GM12878 (cell line): Measurements from ENCODE around the gene MTRF1. TPM values are rescaled to one million over a fixed set of nuclear protein-coding genes. Genes with fewer than 3 reads are reported as not detected.

Source experiments
- ATAC-seq: fragments of 200-7000 bp; cut with Tn5 transposase; 3 replicates; pipeline ENCODE4 v1.9.1; 2020; ENCODE audit warnings: mild to moderate bottlenecking, moderate library complexity
- BruUV-seq: library from RNA; stranded (reverse); fragments of 400-500 nt; replicated peaks from 2 replicates; lab custom pipeline; 2021; lab: Mats Ljungman, UMichigan
- CTCF ChIA-PET: fragments of 300-600 bp; sonication (Branson Sonifier 250); formaldehyde crosslinking; extraction: SDS; loops from one replicate; lab custom pipeline; 2021; ENCODE audit warnings: inconsistent platforms; lab: Yijun Ruan, JAX
- POLR2A ChIA-PET: fragments of 350-600 bp; formaldehyde crosslinking; extraction: SDS; loops from one replicate; lab custom pipeline; 2021; ENCODE audit warnings: inconsistent platforms; lab: Charles Lee
- RAD21 ChIA-PET: fragments of 300-600 bp; sonication (Branson Sonifier 250); formaldehyde crosslinking; loops from one replicate; lab custom pipeline; 2023; ENCODE audit warnings: antibody characterized with exemption; ENCODE audit not compliant: unreplicated experiment; lab: Charles Lee
- SMC1A ChIA-PET: fragments of 300-600 bp; sonication (Branson Sonifier 250); formaldehyde crosslinking; loops from one replicate; lab custom pipeline; 2023; ENCODE audit not compliant: unreplicated experiment, uncharacterized antibody; lab: Charles Lee
- DNase-seq: peaks from one replicate; pipeline ENCODE4 v3.0.0-alpha.2; 2011; ENCODE audit warnings: low read depth, low spot score
- FAIRE-seq: peaks from 3 replicates; lab custom pipeline; 2011; peaks lifted over from hg19 to GRCh38; lab: Jason Lieb, UNC
- H2AFZ ChIP-seq: 2 replicates; pipeline ENCODE4 v1.6.0; 2011; ENCODE audit warnings: low read depth, low read length, control low read depth; ENCODE audit not compliant: control insufficient read depth
- H3K27ac ChIP-seq: 2 replicates; pipeline ENCODE4 v1.5.1; 2011; ENCODE audit warnings: control low read depth; ENCODE audit not compliant: control insufficient read depth, insufficient read depth
- H3K27me3 ChIP-seq, 2 experiments: replicated peaks in 1 of 2; 2 replicates each; pipeline versions ENCODE4 v1.6.0 to v1.6.1; 2011; ENCODE audit warnings: low read length in 1 of 2; ENCODE audit not compliant: control insufficient read depth in 2 of 2, insufficient read depth in 2 of 2
- H3K36me3 ChIP-seq, 2 experiments: 2 replicates each; pipeline ENCODE4 v1.5.1; 2011; ENCODE audit warnings: low read length in 1 of 2; ENCODE audit not compliant: control insufficient read depth in 2 of 2, insufficient read depth in 2 of 2
- H3K4me1 ChIP-seq: 2 replicates; pipeline ENCODE4 v1.6.1; 2011; ENCODE audit warnings: mild to moderate bottlenecking, low read length, moderate library complexity, mixed read lengths; ENCODE audit not compliant: control insufficient read depth, insufficient read depth
- H3K4me2 ChIP-seq: 2 replicates; pipeline ENCODE4 v1.6.0; 2011; ENCODE audit warnings: control low read depth; ENCODE audit not compliant: control insufficient read depth, insufficient read depth
- H3K4me3 ChIP-seq: fragments of 200-600 bp; sonication (generic); 2 replicates; pipeline ENCODE4 v1.5.1; 2016
- H3K79me2 ChIP-seq: 2 replicates; pipeline ENCODE4 v1.6.0; 2011; ENCODE audit warnings: low read length; ENCODE audit not compliant: control insufficient read depth, insufficient read depth
- H3K9ac ChIP-seq: 2 replicates; pipeline ENCODE4 v1.8.0; 2011; ENCODE audit warnings: low read length, control low read depth, mixed read lengths; ENCODE audit not compliant: control insufficient read depth, insufficient read depth
- H3K9me3 ChIP-seq: replicated peaks from 3 replicates; pipeline ENCODE4 v1.5.1; 2011; ENCODE audit warnings: mild to moderate bottlenecking, low read length; ENCODE audit not compliant: control insufficient read depth, insufficient read depth
- H4K20me1 ChIP-seq: 2 replicates; pipeline ENCODE4 v1.6.0; 2011; ENCODE audit not compliant: control insufficient read depth, insufficient read depth
- ASH2L ChIP-seq: fragments of 300-600, 200-600 bp; sonication (generic); IDR thresholded peaks from 2 replicates; pipeline ENCODE4 v1.6.1; 2017; ENCODE audit warnings: low read depth, mild to moderate bottlenecking, borderline replicate concordance
- DPF2 ChIP-seq: fragments of 450-650 bp; IDR thresholded peaks from 2 replicates; pipeline ENCODE4 v1.6.1; 2017; ENCODE audit warnings: mild to moderate bottlenecking
- EP300 ChIP-seq, 2 experiments: fragments of 150-350 bp in 1 of 2; IDR thresholded peaks; 2 replicates each; pipeline ENCODE4 v1.6.1; 2011 to 2012; ENCODE audit warnings: low read depth in 2 of 2, low read length in 2 of 2, borderline replicate concordance in 1 of 2, improper control_type of control experiment in 1 of 2, inconsistent platforms in 1 of 2; ENCODE audit not compliant: control insufficient read depth in 1 of 2
- ETV6 ChIP-seq, 2 experiments: fragments of 450-650 bp in 1 of 2; IDR thresholded peaks in 1 of 2; conservative IDR thresholded peaks in 1 of 2; 2 replicates each; pipeline ENCODE4 v1.6.1; 2014; ENCODE audit warnings: antibody characterized with exemption in 1 of 2, borderline replicate concordance in 1 of 2, low read depth in 1 of 2, mild to moderate bottlenecking in 1 of 2, moderate library complexity in 1 of 2
- FOS ChIP-seq: IDR thresholded peaks from 3 replicates; pipeline ENCODE4 v1.6.1; 2011; ENCODE audit warnings: borderline replicate concordance; ENCODE audit not compliant: insufficient read length; ENCODE audit errors: extremely low read depth
- GATAD2B ChIP-seq: fragments of 450-650 bp; conservative IDR thresholded peaks from 2 replicates; pipeline ENCODE4 v1.6.1; 2017; ENCODE audit warnings: low read depth, mild to moderate bottlenecking, moderate library complexity
- IRF4 ChIP-seq: IDR thresholded peaks from 2 replicates; pipeline ENCODE4 v1.6.1; 2011; ENCODE audit warnings: low read depth, low read length
- NBN ChIP-seq: fragments of 450-650 bp; IDR thresholded peaks from 2 replicates; pipeline ENCODE4 v1.6.1; 2016
- NR2C1 ChIP-seq: fragments of 450-650 bp; IDR thresholded peaks from 2 replicates; pipeline ENCODE4 v1.6.1; 2017; ENCODE audit warnings: antibody characterized with exemption, mild to moderate bottlenecking, moderate library complexity
- PBX3 ChIP-seq: IDR thresholded peaks from 2 replicates; pipeline ENCODE4 v1.6.1; 2011; ENCODE audit warnings: mild to moderate bottlenecking, low read depth, low read length, moderate library complexity; ENCODE audit not compliant: insufficient replicate concordance
- POU2F2 ChIP-seq: IDR thresholded peaks from 3 replicates; pipeline ENCODE4 v1.6.1; 2011; ENCODE audit warnings: low read depth, mild to moderate bottlenecking, low read length, borderline replicate concordance
- RELA ChIP-seq: fragments of 450-650 bp; IDR thresholded peaks from 2 replicates; pipeline ENCODE4 v1.8.0; 2014; ENCODE audit warnings: borderline replicate concordance; ENCODE audit not compliant: partially characterized antibody
- RUNX3 ChIP-seq: IDR thresholded peaks from 2 replicates; pipeline ENCODE4 v1.6.1; 2012; ENCODE audit warnings: low read length, inconsistent platforms
- SKIL ChIP-seq: fragments of 450-650 bp; IDR thresholded peaks from 2 replicates; pipeline ENCODE4 v1.6.1; 2017; ENCODE audit warnings: mild to moderate bottlenecking, low read depth, inconsistent platforms; ENCODE audit not compliant: poor library complexity, severe bottlenecking
- SMARCA5 ChIP-seq: fragments of 450-650 bp; IDR thresholded peaks from 2 replicates; pipeline ENCODE4 v1.6.1; 2017; ENCODE audit warnings: mild to moderate bottlenecking
- SREBF1 ChIP-seq: IDR thresholded peaks from 2 replicates; pipeline ENCODE4 v1.6.1; 2012; ENCODE audit warnings: mild to moderate bottlenecking, low read length
- ZZZ3 ChIP-seq: IDR thresholded peaks from 2 replicates; pipeline ENCODE4 v1.6.1; 2011; ENCODE audit warnings: low read depth; ENCODE audit not compliant: control insufficient read depth, insufficient read length
- WGBS: methylation state at CpG from one replicate; pipeline ENCODE4 v1.1.6; 2016; ENCODE audit warnings: low lambda C conversion rate; ENCODE audit not compliant: insufficient replicate concordance, insufficient coverage; ENCODE audit errors: missing lambda C conversion rate; 5-methylcytosine and 5-hydroxymethylcytosine counted together
- in situ Hi-C: fragments of 300-500 bp; cut with MboI; formaldehyde crosslinking; loops from 9 replicates; pipeline ENCODE4 v1.14.3; 2018; ENCODE audit warnings: mixed read lengths
- intact Hi-C: fragments of 100-400 bp; cut with micrococcal nuclease; formaldehyde crosslinking; loops from one replicate; pipeline ENCODE4 v1.14.2; 2022; ENCODE audit not compliant: unreplicated experiment
- polyA plus RNA-seq, 11 experiments: library from polyadenylated mRNA; depleted of rRNA in 4 of 11; unstranded in 6 of 11; stranded (reverse) in 5 of 11; fragments of >200 nt; fragmentation: Nextera tagmentation in 4 of 11; fragmentation: Illumina TruSeq in 1 of 11; extraction: Ambion mirVana in 4 of 11; extraction: Trizol in 1 of 11; gene quantifications; 1 replicate in 1 of 11; 2 replicates in 10 of 11; pipeline versions ENCODE4 v1.2.1 to v1.2.3, GENCODE V29; 2011 to 2016; ENCODE audit warnings: inconsistent platforms in 2 of 11, missing spikeins in 2 of 11, low read depth in 1 of 11
- total RNA-seq, 4 experiments: library from RNA; depleted of rRNA in 3 of 4; stranded (reverse); fragments of >200 nt in 3 of 4; fragmentation: Illumina TruSeq in 1 of 4; extraction: Trizol in 1 of 4; gene quantifications; 2 replicates each; pipeline versions ENCODE4 v1.2.1 to v1.2.3, GENCODE V29; 2013 to 2021
- TF ChIP-seq, protein P1 (sequence below): IDR thresholded peaks from 2 replicates; pipeline ENCODE4 v1.6.1; 2012; ENCODE audit warnings: improper control_type of control experiment, low read depth, low read length; ENCODE audit not compliant: insufficient replicate concordance

Gene MTRF1
- total and polyA plus RNA-seq, 10 of the 15 experiments (the other 5 are each of a cell fraction or from before 2014, with no cell fraction given): 12.1 to 33.7 (median 20.6) TPM

GRCh38 chr13:41200126-41200525 is 63.2 kb downstream of the MTRF1 start:
- ChIA-PET CTCF (no interaction called here), POLR2A (no interaction called here), RAD21 (no interaction called here), SMC1A (no interaction called here)
- Histone ChIP-seq H3K4me3 (no peak overlapping the region), H3K27ac (no peak overlapping the region), H3K9me3 (no peaks in the 10 kb centered on the region), H3K9ac (no peak overlapping the region), H3K4me2 (no peak overlapping the region), H3K79me2 (no peaks in the 10 kb centered on the region), H2AFZ (no peak overlapping the region), H3K4me1 (peaks cover 8% of the 10 kb centered on the region; the same call in 1 of the 2 replicates), H3K36me3 (no peaks in the 10 kb centered on the region), H3K27me3 (no peaks in the 10 kb centered on the region), H4K20me1 (no peaks in the 10 kb centered on the region)
- BruUV-seq: no TSS peak
- 74% methylated on average over 4 of the region's 4 CpGs for WGBS
- no peak for ATAC-seq
- in situ Hi-C loops: no loop called here
- no peak for TF ChIP-seq ETV6 (conservative IDR thresholded peaks at IDR 0.05 in 1 of 2, IDR thresholded peaks at IDR 0.05 in 1 of 2; ENCODE audit: borderline replicate concordance in 1 of 2, low read depth in 1 of 2)
- no peak for TF ChIP-seq SREBF1
- no peak for TF ChIP-seq ASH2L
- TF ChIP-seq SKIL: no peak
- TF ChIP-seq IRF4: no peak
- no peak for TF ChIP-seq DPF2
- no peak for TF ChIP-seq POU2F2
- TF ChIP-seq, protein P1, sequence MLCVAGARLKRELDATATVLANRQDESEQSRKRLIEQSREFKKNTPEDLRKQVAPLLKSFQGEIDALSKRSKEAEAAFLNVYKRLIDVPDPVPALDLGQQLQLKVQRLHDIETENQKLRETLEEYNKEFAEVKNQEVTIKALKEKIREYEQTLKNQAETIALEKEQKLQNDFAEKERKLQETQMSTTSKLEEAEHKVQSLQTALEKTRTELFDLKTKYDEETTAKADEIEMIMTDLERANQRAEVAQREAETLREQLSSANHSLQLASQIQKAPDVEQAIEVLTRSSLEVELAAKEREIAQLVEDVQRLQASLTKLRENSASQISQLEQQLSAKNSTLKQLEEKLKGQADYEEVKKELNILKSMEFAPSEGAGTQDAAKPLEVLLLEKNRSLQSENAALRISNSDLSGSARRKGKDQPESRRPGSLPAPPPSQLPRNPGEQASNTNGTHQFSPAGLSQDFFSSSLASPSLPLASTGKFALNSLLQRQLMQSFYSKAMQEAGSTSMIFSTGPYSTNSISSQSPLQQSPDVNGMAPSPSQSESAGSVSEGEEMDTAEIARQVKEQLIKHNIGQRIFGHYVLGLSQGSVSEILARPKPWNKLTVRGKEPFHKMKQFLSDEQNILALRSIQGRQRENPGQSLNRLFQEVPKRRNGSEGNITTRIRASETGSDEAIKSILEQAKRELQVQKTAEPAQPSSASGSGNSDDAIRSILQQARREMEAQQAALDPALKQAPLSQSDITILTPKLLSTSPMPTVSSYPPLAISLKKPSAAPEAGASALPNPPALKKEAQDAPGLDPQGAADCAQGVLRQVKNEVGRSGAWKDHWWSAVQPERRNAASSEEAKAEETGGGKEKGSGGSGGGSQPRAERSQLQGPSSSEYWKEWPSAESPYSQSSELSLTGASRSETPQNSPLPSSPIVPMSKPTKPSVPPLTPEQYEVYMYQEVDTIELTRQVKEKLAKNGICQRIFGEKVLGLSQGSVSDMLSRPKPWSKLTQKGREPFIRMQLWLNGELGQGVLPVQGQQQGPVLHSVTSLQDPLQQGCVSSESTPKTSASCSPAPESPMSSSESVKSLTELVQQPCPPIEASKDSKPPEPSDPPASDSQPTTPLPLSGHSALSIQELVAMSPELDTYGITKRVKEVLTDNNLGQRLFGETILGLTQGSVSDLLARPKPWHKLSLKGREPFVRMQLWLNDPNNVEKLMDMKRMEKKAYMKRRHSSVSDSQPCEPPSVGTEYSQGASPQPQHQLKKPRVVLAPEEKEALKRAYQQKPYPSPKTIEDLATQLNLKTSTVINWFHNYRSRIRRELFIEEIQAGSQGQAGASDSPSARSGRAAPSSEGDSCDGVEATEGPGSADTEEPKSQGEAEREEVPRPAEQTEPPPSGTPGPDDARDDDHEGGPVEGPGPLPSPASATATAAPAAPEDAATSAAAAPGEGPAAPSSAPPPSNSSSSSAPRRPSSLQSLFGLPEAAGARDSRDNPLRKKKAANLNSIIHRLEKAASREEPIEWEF: no peak
- no peak for TF ChIP-seq RELA
- no peak for TF ChIP-seq SMARCA5
- TF ChIP-seq RUNX3: no peak
- no peak for TF ChIP-seq FOS
- no peak for TF ChIP-seq NR2C1
- TF ChIP-seq ZZZ3: no peak
- no peak for TF ChIP-seq EP300 (IDR thresholded peaks at IDR 0.05; ENCODE audit: borderline replicate concordance in 1 of 2, control insufficient read depth in 1 of 2, low read depth in 2 of 2, low read length in 2 of 2)
- no peak for TF ChIP-seq NBN
- TF ChIP-seq PBX3: no peak
- no peak for TF ChIP-seq GATAD2B
- FAIRE-seq: no peak
- intact Hi-C loops: no loop called here
- no peak for DNase-seq
